ENCODE results near the gene BMERB1.

The BMERB1 gene

DNA sequence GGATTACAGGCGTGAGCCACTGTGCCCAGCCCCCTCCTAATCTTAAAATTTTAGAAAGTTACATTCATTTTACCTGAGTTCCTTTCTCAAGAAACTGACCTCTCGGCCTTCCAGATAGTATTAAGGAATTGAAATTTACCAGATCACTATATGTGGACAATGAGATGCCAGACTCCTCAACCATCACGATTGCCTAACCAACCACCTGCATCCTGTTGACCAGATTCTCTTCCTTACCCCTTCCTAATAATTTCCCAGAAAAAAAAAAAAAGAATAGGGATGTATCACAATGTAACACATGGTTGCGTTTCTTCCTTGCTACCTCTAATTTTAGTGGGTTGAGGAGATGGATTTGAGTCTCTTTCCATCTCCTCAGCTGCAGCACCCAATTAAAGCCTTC, 72.1 kb downstream of the BMERB1 start:
- DNase-seq = no peak

DNA sequence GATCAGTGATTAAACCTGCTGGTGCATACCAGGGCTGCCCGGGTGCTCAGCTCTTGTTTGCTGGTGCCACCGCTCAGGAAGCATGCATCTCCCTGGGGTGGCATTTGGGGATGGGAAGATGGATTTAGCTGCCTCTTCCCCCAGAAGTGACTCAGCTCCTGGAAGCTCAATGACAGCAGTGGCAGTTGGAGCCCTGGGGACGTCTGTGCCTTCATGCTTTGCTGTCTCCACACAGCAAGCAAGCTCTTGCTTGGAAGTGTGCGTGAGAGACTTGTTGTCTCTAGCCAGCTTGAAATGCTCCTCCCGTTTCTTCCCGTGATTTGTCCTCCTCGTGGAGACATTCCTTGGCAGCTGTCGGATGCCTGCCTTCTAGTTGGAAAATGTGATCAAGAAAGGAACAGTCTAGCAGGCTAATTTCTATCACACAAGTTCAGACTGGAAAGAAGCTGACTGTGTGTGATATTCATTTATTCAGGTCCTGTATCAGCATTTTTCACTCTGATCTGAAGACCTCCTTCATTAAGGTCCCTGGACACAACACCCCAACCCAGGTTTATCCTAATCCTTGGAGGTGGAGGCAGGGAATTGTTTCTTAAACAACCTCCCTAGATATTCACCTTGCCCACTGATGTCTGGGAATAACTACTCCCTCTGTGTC, 73.0 kb downstream of the BMERB1 start:
- DNase-seq = peak; percentile 48

DNA sequence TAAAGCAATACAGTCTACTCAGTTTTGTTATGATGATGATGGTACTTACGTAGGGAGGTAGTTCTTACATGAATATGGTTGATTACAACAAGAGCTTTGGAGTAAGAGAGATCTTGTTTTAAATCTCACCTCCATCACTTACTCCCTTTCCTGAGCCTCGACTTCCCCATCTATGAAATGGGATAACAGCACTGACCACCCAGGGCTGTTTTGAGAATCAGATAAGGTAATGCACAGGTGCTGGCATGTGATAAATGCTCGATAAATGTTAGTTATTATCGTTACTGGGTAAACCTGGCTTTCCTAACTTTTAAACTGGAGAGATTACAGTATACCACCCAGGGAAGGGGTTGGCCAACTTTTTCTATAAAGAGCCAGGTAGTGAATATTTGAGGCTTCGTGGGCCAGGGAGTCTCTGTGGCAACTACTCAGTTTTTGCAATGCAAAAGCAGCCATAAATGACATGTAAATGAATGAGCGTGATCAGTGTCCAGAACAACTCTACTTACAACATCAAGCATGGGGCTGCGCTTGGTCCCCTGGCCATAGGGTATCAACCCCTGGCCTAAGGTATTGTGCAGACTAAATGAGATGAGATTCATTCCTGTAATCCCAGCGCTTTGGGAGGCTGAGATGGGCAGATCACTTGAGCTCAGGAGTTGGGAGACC, 73.7 kb downstream of the BMERB1 start:
- DNase-seq = no peak

GRCh38 chr16:15509051-15509592, 74.7 kb downstream of the BMERB1 start:
- DNase-seq = no peak

GRCh38 chr16:15509593-15510535, 75.5 kb downstream of the BMERB1 start:
- no peak for DNase-seq

- DNase-seq = no peak
These were observed 76.6 kb downstream of the BMERB1 start for GRCh38 chr16:15510992-15511391.

- no peak for DNase-seq
These were observed 77.5 kb downstream of the BMERB1 start for GRCh38 chr16:15511759-15512487.

DNA sequence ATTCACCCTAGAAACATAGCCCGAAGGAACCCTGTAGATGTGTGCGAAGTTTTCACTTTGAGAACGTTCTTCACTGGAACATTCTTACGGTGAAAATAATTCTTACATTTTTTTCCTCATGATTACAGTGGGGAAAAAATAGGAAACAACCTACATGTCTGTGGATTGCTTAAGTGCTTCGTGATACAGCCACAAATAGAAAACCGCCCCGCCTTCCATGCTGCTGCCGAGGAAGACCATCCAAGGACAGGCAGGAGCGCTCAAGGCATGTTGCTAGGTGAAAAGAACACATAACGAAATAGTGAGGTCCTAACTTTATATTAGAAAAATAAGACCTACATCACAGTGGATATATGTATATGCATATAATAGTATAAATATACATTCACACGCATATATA, 78.8 kb downstream of the BMERB1 start:
- DNase-seq = no peak

DNA sequence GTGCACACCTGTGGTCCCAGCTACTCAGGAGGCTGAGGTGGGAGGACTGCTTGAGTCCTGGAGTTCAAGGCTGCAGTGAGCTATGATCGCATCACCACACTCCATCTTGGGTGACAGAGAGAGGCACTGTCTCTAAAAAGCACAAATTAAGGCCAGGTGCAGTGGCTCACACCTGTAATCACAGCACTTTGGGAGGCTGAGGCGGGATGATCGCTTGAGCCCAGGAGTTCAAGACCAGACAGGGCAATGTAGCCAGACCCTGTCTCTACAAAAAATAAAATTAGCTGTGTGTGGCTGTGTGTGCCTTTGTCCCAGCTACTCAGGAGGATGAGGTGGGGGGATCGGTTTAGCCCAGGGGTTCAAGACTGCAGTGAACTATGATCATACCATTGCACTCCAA, 81.6 kb downstream of the BMERB1 start:
- no peak for DNase-seq

DNA sequence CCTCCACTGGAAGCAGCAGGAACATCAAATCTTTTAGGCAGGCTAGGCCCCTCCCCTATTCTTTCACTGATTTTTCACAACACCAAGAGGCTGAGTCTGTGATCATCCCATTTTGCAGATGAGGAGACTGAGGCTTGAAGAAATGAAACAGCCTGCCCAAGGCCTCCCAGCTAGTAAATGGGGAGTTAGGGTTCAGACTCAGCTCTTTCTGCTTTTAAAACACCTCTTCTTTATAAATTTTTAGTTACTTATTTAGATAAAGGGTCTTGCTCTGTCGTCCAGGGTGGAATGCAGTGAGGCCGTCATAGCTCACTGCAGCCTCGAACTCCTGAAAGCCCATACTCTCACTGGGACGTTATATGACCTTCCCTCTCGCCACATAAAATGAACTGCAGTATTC, 82.2 kb downstream of the BMERB1 start:
- no peak for DNase-seq

- no peak for DNase-seq
These were observed 83.5 kb downstream of the BMERB1 start for GRCh38 chr16:15517743-15518377.

- DNase-seq = peak; percentile 48
These were observed 84.3 kb downstream of the BMERB1 start for GRCh38 chr16:15518381-15519351.

- no peak for DNase-seq
These were observed 85.4 kb downstream of the BMERB1 start for GRCh38 chr16:15519790-15520189.

DNA sequence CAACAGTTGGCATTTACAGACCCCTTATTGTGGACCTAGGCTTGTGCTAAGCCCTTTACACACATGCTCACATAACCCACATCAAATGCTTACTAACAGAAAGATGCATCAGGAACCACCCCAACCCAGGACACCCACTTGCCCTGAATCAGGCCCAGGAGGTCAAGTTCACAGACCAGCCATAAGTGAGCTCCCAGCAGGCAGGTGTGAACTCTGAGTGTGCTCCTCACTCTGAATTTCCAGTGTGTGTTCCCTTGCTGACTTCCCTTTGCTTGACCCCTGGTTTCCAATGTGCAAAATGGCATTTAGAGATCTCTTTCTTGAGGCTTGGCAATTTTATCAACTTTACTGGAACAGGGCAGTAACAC, 87.0 kb downstream of the BMERB1 start:
- DNase-seq = no peak

GRCh38 chr16:15521758-15522509, 87.5 kb downstream of the BMERB1 start:
- no peak for DNase-seq

GRCh38 chr16:15523092-15523541, 88.7 kb downstream of the BMERB1 start:
- DNase-seq = no peak

DNA sequence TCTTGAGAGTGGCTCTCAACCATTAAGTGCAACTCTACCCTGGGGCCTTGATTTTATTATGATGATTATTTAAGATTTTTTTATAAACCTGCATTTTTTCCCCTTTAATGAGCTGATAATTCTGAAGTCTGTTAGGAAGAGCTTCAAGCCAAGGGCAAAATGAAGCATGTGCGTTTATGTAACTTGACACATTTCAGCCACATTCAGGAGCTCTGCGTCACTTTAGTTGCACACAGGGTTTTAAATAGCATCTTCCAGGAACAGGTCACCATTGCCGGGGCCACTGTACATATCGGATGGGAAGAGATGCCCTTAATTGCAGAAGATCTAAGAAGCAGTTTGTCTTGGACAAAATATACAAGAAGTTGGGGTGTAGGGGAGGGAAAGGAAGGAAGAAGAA, 89.6 kb downstream of the BMERB1 start:
- no peak for DNase-seq

GRCh38 chr16:15524966-15525365, 90.6 kb downstream of the BMERB1 start:
- no peak for DNase-seq

GRCh38 chr16:15526097-15526496, 91.7 kb downstream of the BMERB1 start:
- DNase-seq = no peak

DNA sequence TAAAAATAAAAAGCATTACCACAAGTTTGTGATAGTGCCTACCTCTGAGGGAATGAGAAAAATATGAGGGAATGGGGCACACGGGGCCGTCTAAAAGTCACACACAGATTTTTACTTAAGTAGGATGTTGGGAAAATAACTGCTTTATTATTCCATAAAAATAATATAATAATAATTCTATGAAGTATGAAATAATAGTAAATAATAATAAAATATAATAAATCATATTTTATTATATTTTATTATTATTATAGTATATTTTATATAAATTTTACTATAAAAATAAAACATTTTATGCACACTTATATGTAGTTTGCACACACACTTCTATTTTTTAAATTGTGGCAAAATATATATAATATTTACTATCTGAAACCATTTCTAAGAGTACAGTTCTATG, 92.3 kb downstream of the BMERB1 start:
- DNase-seq = no peak
